ENCODE results near the gene INPP5D.

INPP5D gene

DNA sequence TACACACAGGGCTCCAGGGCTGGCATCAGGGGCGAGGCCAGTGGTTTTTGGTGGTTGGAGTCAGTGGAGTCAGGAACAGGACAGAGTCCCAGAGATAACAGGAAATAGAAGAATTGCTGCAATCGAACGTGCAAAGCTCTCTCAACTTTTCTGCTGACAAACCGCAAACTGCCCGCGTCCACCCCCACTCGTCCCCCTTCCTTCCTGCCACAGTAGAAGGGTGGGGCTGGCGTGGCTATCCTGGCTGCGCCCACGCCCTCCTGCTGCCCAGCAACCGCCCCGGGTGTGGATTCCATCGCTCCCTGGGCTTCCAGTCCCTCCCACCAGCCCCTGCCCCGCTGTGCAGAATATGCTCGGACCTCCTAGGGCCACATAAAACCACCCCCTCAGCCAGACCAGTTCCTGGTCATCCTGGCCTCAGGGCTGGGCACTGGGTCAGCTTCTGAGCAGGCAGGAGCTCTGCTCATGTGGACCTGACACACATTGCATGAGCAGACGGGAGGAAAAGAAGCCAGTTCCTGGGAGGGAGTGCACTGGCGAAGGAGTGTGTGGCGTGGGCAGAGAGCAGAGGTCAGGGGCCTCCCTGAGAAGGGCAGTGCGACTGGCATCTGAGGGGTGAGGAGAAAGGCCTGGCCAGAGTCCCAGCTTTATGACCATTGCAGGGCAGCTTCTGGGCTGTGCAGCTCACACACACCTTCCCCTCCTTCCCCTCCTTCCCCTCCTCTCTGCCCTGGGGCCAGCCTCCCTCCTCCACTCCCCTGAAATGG lies 105.9 kb downstream of the INPP5D start:
- TF ChIP-seq, protein P1, sequence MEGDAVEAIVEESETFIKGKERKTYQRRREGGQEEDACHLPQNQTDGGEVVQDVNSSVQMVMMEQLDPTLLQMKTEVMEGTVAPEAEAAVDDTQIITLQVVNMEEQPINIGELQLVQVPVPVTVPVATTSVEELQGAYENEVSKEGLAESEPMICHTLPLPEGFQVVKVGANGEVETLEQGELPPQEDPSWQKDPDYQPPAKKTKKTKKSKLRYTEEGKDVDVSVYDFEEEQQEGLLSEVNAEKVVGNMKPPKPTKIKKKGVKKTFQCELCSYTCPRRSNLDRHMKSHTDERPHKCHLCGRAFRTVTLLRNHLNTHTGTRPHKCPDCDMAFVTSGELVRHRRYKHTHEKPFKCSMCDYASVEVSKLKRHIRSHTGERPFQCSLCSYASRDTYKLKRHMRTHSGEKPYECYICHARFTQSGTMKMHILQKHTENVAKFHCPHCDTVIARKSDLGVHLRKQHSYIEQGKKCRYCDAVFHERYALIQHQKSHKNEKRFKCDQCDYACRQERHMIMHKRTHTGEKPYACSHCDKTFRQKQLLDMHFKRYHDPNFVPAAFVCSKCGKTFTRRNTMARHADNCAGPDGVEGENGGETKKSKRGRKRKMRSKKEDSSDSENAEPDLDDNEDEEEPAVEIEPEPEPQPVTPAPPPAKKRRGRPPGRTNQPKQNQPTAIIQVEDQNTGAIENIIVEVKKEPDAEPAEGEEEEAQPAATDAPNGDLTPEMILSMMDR (IDR thresholded peaks at IDR 0.05; ENCODE audit: insufficient read depth, low read depth, low read length, missing control alignments) = no peak
- peak; percentile 31 for DNase-seq (ENCODE audit: low read depth)
- H3K4me3 ChIP-seq (ENCODE audit: low read length) = no peak overlapping the region

- DNase-seq (ENCODE audit: low read depth) = no peak
- TF ChIP-seq, protein P1 (IDR thresholded peaks at IDR 0.05; ENCODE audit: insufficient read depth, low read depth, low read length, missing control alignments) = no peak
- H3K4me3 ChIP-seq (ENCODE audit: low read length) = no peak overlapping the region
Observed at GRCh38 chr2:233168445-233168844, 108.3 kb downstream of the INPP5D start.

DNA sequence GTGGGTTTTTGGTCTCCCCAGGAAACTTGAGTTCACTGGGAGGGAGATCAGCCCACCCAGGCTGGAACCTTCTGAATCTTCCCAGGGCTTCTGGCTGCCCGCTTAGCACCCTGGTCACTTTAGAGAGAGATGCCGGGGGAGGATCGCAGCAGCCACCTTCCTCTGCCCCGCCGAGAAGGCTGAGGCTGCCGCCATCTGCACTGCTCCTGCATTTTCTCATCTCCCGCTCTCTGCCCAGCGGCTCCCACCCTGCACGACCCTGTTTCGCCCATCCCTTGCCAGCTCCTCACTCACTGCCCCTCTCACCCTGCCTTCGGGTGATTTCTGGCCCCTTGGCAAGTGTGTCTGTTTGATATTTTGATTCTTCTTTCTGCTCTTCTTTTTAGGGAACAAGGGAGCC lies 108.8 kb downstream of the INPP5D start:
- DNase-seq (ENCODE audit: low read depth) = no peak

GRCh38 chr2:233171344-233171743 lies 111.2 kb downstream of the INPP5D start:
- DNase-seq (ENCODE audit: low read depth) = no peak
- TF ChIP-seq, protein P1 (IDR thresholded peaks at IDR 0.05; ENCODE audit: insufficient read depth, low read depth, low read length, missing control alignments) = no peak
- H3K4me3 ChIP-seq (ENCODE audit: low read length) = no peak overlapping the region

More for the DNA sequence above, 108.8 kb downstream of the INPP5D start:
- H3K4me3 ChIP-seq (ENCODE audit: low read length) = no peak overlapping the region
- TF ChIP-seq, protein P1 (IDR thresholded peaks at IDR 0.05; ENCODE audit: insufficient read depth, low read depth, low read length, missing control alignments) = no peak

GRCh38 chr2:233173115-233173514 lies 113.0 kb downstream of the INPP5D start:
- TF ChIP-seq, protein P1 (IDR thresholded peaks at IDR 0.05; ENCODE audit: insufficient read depth, low read depth, low read length, missing control alignments) = no peak
- peak; percentile 52 for DNase-seq (ENCODE audit: low read depth)
- H3K4me3 ChIP-seq (ENCODE audit: low read length) = no peak overlapping the region

DNA sequence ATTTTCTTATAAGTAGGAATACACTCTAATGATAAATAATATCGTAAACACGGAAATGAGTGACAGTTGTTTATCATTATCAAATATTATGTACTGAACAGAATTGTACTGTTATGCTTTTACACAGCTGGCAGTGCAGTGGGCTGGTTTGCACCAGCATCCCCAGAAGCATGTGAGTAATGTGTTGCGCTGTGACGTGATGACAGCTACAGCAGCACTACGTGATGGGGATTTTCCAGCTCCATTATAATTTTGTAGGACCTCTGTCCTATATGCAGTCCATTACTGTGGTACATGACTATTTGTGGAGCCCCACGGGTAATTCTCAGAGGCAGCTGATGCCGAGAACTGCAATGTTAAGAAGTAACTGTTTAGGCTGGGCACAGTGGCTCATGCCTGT lies 114.0 kb downstream of the INPP5D start:
- DNase-seq (ENCODE audit: low read depth) = no peak
- H3K4me3 ChIP-seq (ENCODE audit: low read length) = no peak overlapping the region
- TF ChIP-seq, protein P1 (IDR thresholded peaks at IDR 0.05; ENCODE audit: insufficient read depth, low read depth, low read length, missing control alignments) = no peak

Data from epithelial cell of esophagus (primary cell).